HG02798 (cell line): ENCODE results near the gene C14orf132.

Source experiments
- ATAC-seq: cut with Tn5 transposase; IDR thresholded peaks from one replicate; pipeline ENCODE4 v1.9.1; 2021; ENCODE audit warnings: mild to moderate bottlenecking; ENCODE audit not compliant: unreplicated experiment, poor library complexity

C14orf132 gene

DNA sequence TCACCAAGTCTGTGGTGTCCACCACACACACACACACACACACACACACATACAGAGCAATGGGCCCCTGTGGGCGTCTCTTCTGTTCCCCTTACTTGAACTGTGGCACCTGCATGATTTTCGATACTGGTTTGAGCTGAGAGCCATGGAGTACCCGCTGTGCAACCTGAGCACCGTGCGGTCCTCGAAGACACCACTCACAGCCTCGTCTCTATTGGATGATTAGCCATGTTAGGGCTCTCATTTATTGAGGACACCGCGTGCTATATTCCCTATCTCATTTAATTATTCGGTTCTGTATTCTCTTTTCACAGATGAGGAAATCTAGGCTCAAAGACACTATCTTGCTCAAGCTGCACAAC lies 623 bp upstream of the C14orf132 start:
- ATAC-seq: no peak

DNA sequence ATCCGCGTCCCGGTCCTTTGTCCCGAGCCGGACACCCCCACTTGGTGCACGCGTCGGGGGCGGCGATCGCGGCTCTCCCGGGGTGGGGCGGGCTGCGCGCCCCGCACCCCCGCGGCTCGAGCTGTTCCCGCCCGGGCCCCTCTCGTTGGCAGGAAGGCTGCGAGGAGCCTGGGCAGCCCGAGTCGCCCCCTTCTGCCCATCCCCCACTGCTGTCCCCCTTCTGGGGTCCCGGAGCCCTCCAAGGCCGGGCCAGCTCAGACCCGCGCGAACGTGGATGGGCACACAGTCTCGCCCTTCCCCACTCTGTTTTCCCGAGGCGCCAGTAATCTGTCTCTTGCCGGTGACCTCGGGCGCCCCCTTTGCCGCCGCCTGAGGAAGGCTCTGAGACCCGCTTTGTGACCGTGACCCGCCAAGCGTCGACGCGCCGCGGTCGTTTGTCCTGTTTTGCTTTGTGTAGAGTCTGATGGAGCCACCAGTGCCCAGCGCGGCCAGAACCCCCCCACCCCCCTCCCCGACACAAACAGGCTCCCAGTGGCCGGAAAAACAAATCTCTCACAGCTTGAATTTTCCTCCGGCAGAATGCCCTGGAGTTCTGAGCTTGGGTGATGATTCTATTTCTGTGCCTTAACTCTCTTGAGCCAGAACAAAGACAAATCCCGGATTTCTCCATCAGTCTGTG lies 610 bp downstream of the C14orf132 start:
- ATAC-seq: peak; percentile 19

- no peak for ATAC-seq
These were observed 1.7 kb downstream of the C14orf132 start for GRCh38 chr14:96040828-96041371.

- no peak for ATAC-seq
These were observed 3.2 kb downstream of the C14orf132 start for GRCh38 chr14:96042248-96042930.

DNA sequence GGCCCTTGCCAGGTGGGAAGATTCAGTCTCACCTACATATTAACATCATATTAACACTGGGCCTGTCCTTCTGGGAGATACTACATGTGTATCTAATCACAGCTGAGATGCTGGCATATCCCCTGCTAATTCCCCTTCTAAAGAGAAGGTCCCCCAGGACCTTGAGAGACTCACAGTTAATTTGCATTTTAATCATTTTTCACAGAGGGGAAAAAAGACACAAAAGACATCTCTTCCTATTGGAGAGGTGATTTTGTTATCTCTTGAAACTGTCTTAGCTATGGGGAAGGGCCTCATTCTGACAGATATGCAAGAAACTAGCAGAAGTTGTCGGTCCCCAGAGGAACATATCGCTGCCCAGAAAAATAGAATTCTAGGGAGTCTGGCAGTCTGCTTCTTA lies 7.5 kb downstream of the C14orf132 start:
- ATAC-seq: no peak

DNA sequence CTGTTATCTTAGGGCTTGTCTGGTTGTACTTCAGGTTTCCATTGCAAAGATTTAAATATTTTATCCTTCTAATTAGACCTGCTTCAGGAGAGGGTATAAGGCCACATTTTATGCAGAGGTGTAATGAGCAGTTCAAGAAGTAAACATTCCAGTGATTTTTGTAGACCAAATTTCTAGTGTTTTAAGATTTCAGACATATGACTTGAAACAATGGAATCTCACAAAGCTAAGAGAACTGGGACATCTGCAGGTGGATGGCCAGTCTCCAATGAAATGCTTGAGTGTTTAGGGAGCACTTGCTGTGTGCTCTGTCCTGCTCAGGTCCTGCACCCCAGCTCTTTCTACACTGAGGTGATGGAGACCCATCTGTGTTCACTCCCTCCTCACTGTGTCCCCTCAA lies 7.9 kb downstream of the C14orf132 start:
- no peak for ATAC-seq

GRCh38 chr14:96049932-96050331 lies 10.8 kb downstream of the C14orf132 start:
- no peak for ATAC-seq

GRCh38 chr14:96050482-96050881 lies 11.3 kb downstream of the C14orf132 start:
- ATAC-seq: no peak

- ATAC-seq: no peak
These were observed 12.1 kb downstream of the C14orf132 start for GRCh38 chr14:96051231-96051630.

GRCh38 chr14:96051642-96052540 lies 12.7 kb downstream of the C14orf132 start:
- peak; percentile 58 for ATAC-seq

GRCh38 chr14:96052541-96053247 lies 13.5 kb downstream of the C14orf132 start:
- no peak for ATAC-seq

- ATAC-seq: no peak
These were observed 14.1 kb downstream of the C14orf132 start for GRCh38 chr14:96053248-96053599.

GRCh38 chr14:96053600-96054381 lies 14.6 kb downstream of the C14orf132 start:
- no peak for ATAC-seq

DNA sequence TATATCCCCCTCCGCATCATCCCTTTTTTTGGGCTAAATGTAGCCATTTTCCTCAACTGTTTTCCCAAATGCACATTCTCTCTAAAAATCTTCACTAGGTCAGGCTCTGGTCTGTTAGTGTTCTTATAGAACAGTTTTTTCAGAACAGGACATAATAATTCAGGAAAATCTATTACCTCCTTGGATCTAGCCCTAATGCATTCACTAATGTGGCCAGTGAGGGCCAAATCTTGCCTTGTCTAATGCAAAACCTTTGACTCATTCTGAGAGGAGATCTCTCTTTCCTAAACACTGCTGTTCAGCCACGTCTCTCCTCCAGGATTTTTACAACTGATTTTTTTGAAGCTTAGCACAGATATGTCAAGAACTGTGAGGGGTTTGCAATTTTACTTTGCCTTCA lies 15.5 kb downstream of the C14orf132 start:
- ATAC-seq: no peak

DNA sequence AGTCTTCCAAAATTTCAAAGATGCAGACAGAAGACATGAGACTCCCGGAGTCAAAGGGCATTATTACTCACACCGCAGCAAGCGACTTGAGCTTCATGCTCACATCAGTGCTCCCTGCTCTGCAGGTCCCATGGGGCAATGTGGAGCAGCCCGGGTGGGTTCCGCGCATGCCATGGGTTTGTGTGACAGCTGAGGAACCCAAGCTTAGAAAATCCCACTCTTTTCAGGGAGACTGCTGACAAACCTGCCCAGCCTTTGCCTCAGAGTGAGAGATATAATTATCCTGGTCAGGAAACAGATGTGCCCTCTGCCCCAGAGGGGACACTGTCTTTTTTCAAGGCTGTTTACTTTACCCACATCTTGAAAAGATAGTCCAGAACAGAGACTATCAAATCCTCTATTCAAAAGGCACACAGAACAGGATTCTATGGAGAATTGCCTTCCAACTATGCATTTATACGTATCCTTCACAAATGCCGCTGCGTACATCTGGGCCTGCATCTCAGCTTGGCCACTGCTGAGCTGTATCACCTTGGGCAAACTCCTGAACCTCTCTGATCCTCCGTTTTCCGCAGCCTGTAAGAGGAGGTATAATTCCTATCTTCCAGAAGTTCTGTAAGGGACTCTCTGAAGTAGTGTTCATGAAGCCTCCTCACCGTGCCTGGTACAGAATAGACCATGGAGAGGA lies 16.0 kb downstream of the C14orf132 start:
- no peak for ATAC-seq

DNA sequence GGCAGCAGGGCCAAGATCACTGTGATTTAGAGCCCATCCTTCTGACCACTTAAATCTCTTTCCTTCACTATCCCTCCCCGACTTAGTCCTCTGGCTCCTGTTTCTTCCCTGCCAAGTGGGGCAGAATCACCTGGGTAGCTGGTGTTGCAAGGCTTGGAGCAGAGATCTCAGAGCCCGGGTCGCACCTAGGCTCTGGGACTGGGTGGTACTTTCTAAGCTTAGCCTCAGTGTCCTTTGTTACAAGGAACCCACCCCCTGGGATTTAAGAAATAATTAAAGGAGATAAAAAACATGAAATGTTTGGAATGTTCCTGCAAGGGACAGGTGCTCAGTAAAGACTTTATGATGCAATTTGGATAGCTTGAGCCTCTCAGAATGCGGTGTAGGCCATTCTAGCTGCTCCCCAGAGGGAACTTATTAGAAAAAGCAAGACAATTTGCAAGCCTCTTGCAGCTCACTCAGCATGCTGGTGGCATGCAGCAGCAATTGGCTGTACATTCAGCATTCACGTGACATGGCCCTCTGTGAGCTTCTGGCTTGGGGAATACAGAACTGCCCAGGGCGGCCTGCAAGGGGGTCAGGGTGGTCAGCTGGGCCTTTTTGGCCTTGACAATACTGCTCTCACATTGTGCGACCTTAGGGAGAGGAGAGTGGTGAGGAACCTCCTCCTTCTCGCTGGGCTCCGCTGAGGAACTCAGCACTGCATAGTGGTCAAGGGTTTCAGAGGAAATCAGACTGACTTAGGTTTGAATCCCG lies 16.8 kb downstream of the C14orf132 start:
- no peak for ATAC-seq

GRCh38 chr14:96056509-96057422 lies 17.6 kb downstream of the C14orf132 start:
- no peak for ATAC-seq
